ENCODE data around the gene LSMEM2. TPM values are rescaled to one million over a fixed set of nuclear protein-coding genes. Genes with fewer than 3 reads are reported as not detected.
A peak's percentile ranks its signal among the peaks of the same experiment; 100 is the strongest.

LSMEM2 gene
- total RNA-seq, 1 donor from 2014 or later: not detected

- H3K4me3 ChIP-seq (ENCODE audit: low read depth, low read length): no peak overlapping the region
- TF ChIP-seq, protein P1, sequence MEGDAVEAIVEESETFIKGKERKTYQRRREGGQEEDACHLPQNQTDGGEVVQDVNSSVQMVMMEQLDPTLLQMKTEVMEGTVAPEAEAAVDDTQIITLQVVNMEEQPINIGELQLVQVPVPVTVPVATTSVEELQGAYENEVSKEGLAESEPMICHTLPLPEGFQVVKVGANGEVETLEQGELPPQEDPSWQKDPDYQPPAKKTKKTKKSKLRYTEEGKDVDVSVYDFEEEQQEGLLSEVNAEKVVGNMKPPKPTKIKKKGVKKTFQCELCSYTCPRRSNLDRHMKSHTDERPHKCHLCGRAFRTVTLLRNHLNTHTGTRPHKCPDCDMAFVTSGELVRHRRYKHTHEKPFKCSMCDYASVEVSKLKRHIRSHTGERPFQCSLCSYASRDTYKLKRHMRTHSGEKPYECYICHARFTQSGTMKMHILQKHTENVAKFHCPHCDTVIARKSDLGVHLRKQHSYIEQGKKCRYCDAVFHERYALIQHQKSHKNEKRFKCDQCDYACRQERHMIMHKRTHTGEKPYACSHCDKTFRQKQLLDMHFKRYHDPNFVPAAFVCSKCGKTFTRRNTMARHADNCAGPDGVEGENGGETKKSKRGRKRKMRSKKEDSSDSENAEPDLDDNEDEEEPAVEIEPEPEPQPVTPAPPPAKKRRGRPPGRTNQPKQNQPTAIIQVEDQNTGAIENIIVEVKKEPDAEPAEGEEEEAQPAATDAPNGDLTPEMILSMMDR (conservative IDR thresholded peaks at IDR 0.05; ENCODE audit: low read depth, low read length): no peak
- no peak for DNase-seq (ENCODE audit: low read depth)
Measured at GRCh38 chr3:50319181-50319893, 40.5 kb downstream of the LSMEM2 start.

DNA sequence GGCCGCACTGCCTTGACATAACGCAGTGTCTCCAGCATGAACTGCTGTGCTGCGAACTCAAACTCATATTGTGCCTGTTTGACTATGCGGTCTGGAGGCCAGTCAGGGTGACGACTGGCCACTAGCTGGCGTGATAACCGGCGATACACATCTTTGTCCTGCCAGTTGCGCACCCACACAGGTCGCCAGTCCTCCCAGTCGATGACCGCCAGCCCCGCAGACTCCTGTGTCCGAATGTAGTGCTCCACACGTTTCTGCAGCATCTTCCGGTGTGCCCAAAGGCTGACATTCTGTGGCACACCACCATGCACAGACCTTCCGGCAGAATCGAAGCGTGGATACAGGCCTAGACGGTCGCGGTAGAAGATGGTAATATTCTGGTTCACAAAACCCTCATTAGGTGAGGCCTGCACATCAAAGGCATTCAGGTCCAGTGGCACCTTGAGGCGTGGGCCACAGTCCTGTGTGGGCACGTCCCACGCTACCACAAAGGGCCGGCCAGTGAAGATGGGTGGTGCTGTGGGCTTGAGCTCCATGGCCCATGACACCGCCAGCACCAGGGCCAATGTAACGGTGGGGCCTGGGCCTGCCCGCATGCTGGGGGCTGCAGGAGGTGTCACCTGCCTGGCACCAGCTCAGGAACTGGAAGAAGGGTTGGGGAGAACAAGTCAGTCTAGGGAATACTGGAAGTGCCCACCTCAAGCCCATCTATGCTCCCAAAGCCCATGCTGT is 41.2 kb downstream of the LSMEM2 start:
- DNase-seq (ENCODE audit: low read depth): no peak
- TF ChIP-seq, protein P1 (conservative IDR thresholded peaks at IDR 0.05; ENCODE audit: low read depth, low read length): no peak
- peak overlapping the region; percentile 89 for H3K4me3 ChIP-seq (ENCODE audit: low read depth, low read length)

- TF ChIP-seq, protein P1 (conservative IDR thresholded peaks at IDR 0.05; ENCODE audit: low read depth, low read length): no peak
- peak overlapping the region; percentile 89 for H3K4me3 ChIP-seq (ENCODE audit: low read depth, low read length)
- DNase-seq (ENCODE audit: low read depth): no peak
Measured at GRCh38 chr3:50320853-50321335, 42.0 kb downstream of the LSMEM2 start.

- TF ChIP-seq, protein P1 (conservative IDR thresholded peaks at IDR 0.05; ENCODE audit: low read depth, low read length): peak; percentile 57
- peak overlapping the region; percentile 89 for H3K4me3 ChIP-seq (ENCODE audit: low read depth, low read length)
- no peak for DNase-seq (ENCODE audit: low read depth)
Measured at GRCh38 chr3:50321336-50322114, 42.6 kb downstream of the LSMEM2 start.

DNA sequence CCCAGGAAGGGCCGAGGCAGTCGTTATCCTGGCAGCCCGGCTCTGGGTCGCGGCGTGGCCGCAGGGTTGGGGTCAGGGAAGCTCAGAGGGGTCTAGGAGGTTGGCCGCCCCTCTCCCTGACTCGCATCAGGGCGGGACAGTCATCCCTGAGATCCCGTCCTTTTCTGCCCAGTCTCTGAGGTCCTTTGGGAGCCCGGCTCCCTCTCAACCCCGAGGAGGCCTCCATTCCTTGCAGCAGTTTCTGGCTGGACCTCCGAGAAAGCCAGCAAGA is 43.2 kb downstream of the LSMEM2 start:
- DNase-seq (ENCODE audit: low read depth): no peak
- peak overlapping the region; percentile 89 for H3K4me3 ChIP-seq (ENCODE audit: low read depth, low read length)
- TF ChIP-seq, protein P1 (conservative IDR thresholded peaks at IDR 0.05; ENCODE audit: low read depth, low read length): no peak

DNA sequence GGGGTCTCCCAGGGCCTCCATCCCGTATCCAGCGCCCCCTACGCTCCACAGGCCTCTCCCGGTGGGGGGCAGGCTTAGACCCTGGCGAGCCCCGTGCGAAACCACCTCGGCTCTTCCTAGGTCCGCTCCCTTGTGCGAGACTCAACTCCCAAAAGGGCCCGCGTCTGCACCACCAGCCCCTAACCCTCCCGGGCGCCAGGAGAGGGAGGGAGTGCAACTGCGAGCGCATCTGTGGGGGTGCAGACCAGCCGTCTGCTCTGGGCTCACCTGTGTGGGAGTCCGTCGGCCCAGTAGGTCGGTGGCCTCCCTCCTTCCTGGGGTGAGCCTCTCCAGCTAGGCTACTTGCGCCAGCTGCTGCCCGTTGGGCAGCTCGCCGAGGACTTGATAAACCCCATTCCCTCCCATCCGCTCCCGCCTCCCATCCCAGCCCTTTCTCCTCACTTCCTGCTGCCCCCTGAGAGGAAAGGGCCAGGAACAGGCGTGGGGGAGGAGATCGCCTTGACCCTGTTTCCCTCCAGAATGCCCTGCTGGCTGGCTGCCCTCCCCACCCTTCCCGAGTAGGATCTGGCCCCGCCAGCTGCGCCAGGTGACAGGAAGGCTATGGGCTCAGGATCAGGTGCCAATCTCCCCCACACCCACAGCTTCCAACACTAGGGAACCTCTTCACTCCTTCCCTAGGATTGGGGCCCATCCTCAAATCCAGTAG is 43.7 kb downstream of the LSMEM2 start, which contains the start of gene HYAL2:
Gene HYAL2, minus strand, starts transcription at position 360 of the 706 bp plus-strand sequence. CDS start 2,256 bp downstream, outside the sequence.
- TF ChIP-seq, protein P1 (conservative IDR thresholded peaks at IDR 0.05; ENCODE audit: low read depth, low read length): no peak
- DNase-seq (ENCODE audit: low read depth): no peak
- H3K4me3 ChIP-seq (ENCODE audit: low read depth, low read length): peak within 1 kb of the TSS; percentile 89

All from epithelial cell of proximal tubule (primary cell).